Activated T-helper 1 cell treated with Interleukin-2 at 50 U/mL for 16 hours (primary cell): ENCODE results near the gene BAD.

Source experiments
- DNase-seq: peaks from one replicate; pipeline ENCODE4 v3.0.0-alpha.2; 2020; ENCODE audit warnings: low read depth

The BAD gene

GRCh38 chr11:64244107-64244506 lies 40.4 kb downstream of the BAD start:
- no peak for DNase-seq

- DNase-seq = no peak
Measured at GRCh38 chr11:64243236-64243854, 41.1 kb downstream of the BAD start.

GRCh38 chr11:64241491-64242374 lies 42.7 kb downstream of the BAD start:
- no peak for DNase-seq

- DNase-seq = peak; percentile 100
Measured at GRCh38 chr11:64241241-64241490, 43.3 kb downstream of the BAD start.

GRCh38 chr11:64240435-64241240 lies 43.8 kb downstream of the BAD start, which contains the start of gene FKBP2:
Gene FKBP2 (plus strand): TSS chr11:64241095. CDS start chr11:64242388, 1,293 bp downstream.
- DNase-seq = peak; percentile 98

GRCh38 chr11:64239662-64240434 lies 44.6 kb downstream of the BAD start:
- no peak for DNase-seq

- no peak for DNase-seq
Measured at GRCh38 chr11:64238999-64239398, 45.5 kb downstream of the BAD start.

- DNase-seq = no peak
Measured at GRCh38 chr11:64238076-64238475, 46.4 kb downstream of the BAD start.

- no peak for DNase-seq
Measured at GRCh38 chr11:64237484-64237951, 46.9 kb downstream of the BAD start.

- no peak for DNase-seq
Measured at GRCh38 chr11:64235437-64236161, 48.9 kb downstream of the BAD start.

- no peak for DNase-seq
Measured at GRCh38 chr11:64234647-64235379, 49.7 kb downstream of the BAD start.

GRCh38 chr11:64233913-64234586 lies 50.4 kb downstream of the BAD start, which contains the start of gene VEGFB:
Gene VEGFB (plus strand): TSS chr11:64234584. CDS start chr11:64234834, 250 bp downstream.
- peak; percentile 70 for DNase-seq

- no peak for DNase-seq
Measured at GRCh38 chr11:64232967-64233315, 51.5 kb downstream of the BAD start.

- DNase-seq = no peak
Measured at GRCh38 chr11:64232182-64232966, 52.1 kb downstream of the BAD start.

- DNase-seq = no peak
Measured at GRCh38 chr11:64231546-64231945, 52.9 kb downstream of the BAD start.

GRCh38 chr11:64230985-64231365 lies 53.5 kb downstream of the BAD start:
- DNase-seq = no peak

GRCh38 chr11:64230171-64230984 lies 54.1 kb downstream of the BAD start, which contains the start of gene DNAJC4:
Gene DNAJC4 (plus strand): TSS chr11:64230548. CDS start chr11:64230855, 307 bp downstream.
- DNase-seq = peak; percentile 78

- no peak for DNase-seq
Measured at GRCh38 chr11:64229744-64230170, 54.7 kb downstream of the BAD start.
